ENCODE data around the gene TAOK3. TPM values are rescaled to one million over a fixed set of nuclear protein-coding genes. Genes with fewer than 3 reads are reported as not detected.

Gene TAOK3
- total and polyA plus RNA-seq, 9 of the 15 experiments (the other 6 are each of a cell fraction or from before 2014, with no cell fraction given), result 24.3 to 83.5 (median 47.1) TPM

- TF ChIP-seq, protein P1, sequence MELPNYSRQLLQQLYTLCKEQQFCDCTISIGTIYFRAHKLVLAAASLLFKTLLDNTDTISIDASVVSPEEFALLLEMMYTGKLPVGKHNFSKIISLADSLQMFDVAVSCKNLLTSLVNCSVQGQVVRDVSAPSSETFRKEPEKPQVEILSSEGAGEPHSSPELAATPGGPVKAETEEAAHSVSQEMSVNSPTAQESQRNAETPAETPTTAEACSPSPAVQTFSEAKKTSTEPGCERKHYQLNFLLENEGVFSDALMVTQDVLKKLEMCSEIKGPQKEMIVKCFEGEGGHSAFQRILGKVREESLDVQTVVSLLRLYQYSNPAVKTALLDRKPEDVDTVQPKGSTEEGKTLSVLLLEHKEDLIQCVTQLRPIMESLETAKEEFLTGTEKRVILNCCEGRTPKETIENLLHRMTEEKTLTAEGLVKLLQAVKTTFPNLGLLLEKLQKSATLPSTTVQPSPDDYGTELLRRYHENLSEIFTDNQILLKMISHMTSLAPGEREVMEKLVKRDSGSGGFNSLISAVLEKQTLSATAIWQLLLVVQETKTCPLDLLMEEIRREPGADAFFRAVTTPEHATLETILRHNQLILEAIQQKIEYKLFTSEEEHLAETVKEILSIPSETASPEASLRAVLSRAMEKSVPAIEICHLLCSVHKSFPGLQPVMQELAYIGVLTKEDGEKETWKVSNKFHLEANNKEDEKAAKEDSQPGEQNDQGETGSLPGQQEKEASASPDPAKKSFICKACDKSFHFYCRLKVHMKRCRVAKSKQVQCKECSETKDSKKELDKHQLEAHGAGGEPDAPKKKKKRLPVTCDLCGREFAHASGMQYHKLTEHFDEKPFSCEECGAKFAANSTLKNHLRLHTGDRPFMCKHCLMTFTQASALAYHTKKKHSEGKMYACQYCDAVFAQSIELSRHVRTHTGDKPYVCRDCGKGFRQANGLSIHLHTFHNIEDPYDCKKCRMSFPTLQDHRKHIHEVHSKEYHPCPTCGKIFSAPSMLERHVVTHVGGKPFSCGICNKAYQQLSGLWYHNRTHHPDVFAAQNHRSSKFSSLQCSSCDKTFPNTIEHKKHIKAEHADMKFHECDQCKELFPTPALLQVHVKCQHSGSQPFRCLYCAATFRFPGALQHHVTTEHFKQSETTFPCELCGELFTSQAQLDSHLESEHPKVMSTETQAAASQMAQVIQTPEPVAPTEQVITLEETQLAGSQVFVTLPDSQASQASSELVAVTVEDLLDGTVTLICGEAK (IDR thresholded peaks at IDR 0.05), result peak; percentile 13; the same call in 1 of the 2 replicates
- TF ChIP-seq, protein P1 (CRISPR knock-in tag; IDR thresholded peaks at IDR 0.05), result no peak
- TF ChIP-seq ZNF668 (CRISPR knock-in tag; IDR thresholded peaks at IDR 0.05) (no peak), PHF20 (IDR thresholded peaks at IDR 0.05; ENCODE audit: partially characterized antibody) (peak; percentile 38), KDM1A (IDR thresholded peaks at IDR 0.05) (no peak), IFI16 (CRISPR knock-in tag; IDR thresholded peaks at IDR 0.05) (no peak), HDGF (IDR thresholded peaks at IDR 0.05) (peak; percentile 76; the same call in 1 of the 2 replicates)
Measured at GRCh38 chr12:118374126-118374725, 1.5 kb upstream of the TAOK3 start (continued).

Data from K562 (cell line).